ENCODE measurements around the gene CHCT1. TPM values are rescaled to one million over a fixed set of nuclear protein-coding genes. Genes with fewer than 3 reads are reported as not detected.

CHCT1 gene
- total RNA-seq, 2 donors from 2014 or later, result not detected

DNA sequence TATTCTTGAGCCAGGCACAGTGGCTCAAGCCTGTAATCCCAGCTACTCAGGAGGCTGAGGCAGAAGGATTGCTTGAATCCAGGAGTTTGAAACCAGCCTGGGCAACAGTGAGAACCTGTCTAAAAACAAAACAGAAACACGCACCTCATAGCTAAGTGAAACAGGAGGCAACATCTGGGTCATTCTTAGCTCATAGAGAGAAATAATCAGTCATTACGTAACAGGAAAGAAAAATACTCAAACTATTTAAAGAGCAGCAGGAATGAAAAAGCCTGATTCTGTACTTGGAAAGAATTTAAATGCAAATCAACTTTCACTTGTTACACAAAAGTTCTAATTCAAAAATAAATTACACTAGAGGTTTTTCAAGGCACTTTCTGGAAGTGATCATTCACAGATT lies 17.2 kb downstream of the CHCT1 start:
- H3K9me3 ChIP-seq, result no peaks in the 10 kb centered on the region
- no peak for DNase-seq (ENCODE audit: low spot score)
- H3K4me3 ChIP-seq, result no peak overlapping the region
- no peak overlapping the region for H3K27ac ChIP-seq
- H3K36me3 ChIP-seq, result no peaks in the 10 kb centered on the region
- H3K4me1 ChIP-seq (ENCODE audit: control insufficient read depth in 1 of 2, low read depth in 2 of 2), result peaks cover 4 to 16% of the 10 kb centered on the region in 2 donors
- TF ChIP-seq, protein P1, sequence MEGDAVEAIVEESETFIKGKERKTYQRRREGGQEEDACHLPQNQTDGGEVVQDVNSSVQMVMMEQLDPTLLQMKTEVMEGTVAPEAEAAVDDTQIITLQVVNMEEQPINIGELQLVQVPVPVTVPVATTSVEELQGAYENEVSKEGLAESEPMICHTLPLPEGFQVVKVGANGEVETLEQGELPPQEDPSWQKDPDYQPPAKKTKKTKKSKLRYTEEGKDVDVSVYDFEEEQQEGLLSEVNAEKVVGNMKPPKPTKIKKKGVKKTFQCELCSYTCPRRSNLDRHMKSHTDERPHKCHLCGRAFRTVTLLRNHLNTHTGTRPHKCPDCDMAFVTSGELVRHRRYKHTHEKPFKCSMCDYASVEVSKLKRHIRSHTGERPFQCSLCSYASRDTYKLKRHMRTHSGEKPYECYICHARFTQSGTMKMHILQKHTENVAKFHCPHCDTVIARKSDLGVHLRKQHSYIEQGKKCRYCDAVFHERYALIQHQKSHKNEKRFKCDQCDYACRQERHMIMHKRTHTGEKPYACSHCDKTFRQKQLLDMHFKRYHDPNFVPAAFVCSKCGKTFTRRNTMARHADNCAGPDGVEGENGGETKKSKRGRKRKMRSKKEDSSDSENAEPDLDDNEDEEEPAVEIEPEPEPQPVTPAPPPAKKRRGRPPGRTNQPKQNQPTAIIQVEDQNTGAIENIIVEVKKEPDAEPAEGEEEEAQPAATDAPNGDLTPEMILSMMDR (IDR thresholded peaks at IDR 0.05), result no peak
- H3K27me3 ChIP-seq (replicated peaks; ENCODE audit: insufficient read depth), result no peaks in the 10 kb centered on the region
- no peak for ATAC-seq (ENCODE audit: insufficient number of reproducible peaks, low FRiP score, low read depth)

DNA sequence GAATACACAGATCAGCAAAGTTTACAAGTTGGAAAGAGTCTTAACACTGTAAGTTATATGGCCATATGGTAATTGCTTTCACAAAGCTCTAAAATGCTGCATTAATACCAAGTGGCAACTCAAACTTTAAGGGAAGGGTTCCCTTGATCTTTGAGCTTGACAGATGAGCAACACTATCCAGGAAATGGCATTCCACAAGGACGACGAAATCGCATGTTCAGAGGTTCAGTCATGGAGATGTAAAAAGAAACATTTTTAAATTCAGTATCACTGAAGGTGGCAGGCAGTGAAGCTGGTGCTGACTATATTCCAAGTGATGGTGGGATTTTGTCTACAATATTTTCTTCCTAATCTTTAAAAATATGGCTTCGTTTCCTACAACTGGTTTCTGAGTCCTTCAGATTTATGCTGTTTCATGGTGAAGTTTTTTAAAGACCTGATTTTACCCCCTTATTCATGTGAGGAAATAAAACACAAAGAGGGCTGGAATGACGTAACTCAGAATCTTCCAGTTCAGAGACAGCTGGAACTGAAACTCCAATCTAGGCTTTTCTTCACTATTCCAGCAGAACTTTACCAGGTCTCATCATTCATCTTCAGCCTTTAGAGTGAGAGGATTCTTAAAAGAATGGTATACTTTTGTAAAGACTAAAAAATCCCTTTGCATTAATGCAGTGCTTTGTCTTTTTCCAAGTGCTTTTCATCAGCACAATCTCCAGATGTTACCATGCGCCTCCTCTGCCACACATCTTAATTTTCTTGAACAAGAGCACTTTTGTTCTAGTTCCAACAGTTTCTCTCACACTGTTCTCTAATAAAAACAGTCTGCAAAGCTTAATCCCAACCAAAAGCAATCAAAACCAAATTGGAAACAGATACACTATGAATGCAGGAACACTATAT lies 20.2 kb downstream of the CHCT1 start:
- Histone ChIP-seq H3K27me3 (replicated peaks; ENCODE audit: insufficient read depth) (no peaks in the 10 kb centered on the region), H3K27ac (no peak overlapping the region), H3K4me3 (no peak overlapping the region), H3K36me3 (peaks cover 5% of the 10 kb centered on the region), H3K4me1 (ENCODE audit: control insufficient read depth in 1 of 2, low read depth in 2 of 2) (peaks cover 4 to 17% of the 10 kb centered on the region in 2 donors), H3K9me3 (no peaks in the 10 kb centered on the region)
- TF ChIP-seq, protein P1 (IDR thresholded peaks at IDR 0.05), result no peak
- ATAC-seq (ENCODE audit: insufficient number of reproducible peaks, low FRiP score, low read depth) (no peak), DNase-seq (ENCODE audit: low spot score) (no peak)

GRCh38 chr17:60443713-60444112 lies 21.4 kb downstream of the CHCT1 start:
- TF ChIP-seq, protein P1 (IDR thresholded peaks at IDR 0.05), result no peak
- no peak for DNase-seq (ENCODE audit: low spot score)
- no peak overlapping the region for H3K27ac ChIP-seq

DNA sequence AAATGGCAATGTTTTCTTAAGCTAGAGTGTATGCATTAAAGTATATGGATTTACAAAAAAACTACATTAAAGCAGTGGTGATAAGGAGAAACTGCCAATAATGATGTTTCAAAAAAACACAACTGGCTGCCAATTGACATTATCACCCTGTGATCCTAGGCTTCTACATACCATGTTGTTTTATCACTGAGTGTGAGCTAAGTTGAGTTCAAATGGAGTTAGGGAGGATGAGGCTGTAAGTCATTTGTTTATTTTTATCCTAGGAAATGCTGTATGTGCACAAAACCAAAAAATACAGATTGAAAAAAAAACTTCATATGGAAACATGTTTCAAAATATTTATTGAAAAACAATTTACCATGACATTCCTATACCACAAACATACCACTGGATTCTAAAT lies 22.9 kb downstream of the CHCT1 start:
- Histone ChIP-seq H3K4me3 (no peak overlapping the region), H3K9me3 (no peaks in the 10 kb centered on the region), H3K36me3 (peaks cover 12% of the 10 kb centered on the region), H3K27me3 (replicated peaks; ENCODE audit: insufficient read depth) (no peaks in the 10 kb centered on the region), H3K27ac (no peak overlapping the region), H3K4me1 (ENCODE audit: control insufficient read depth in 1 of 2, low read depth in 2 of 2) (peaks cover 4 to 10% of the 10 kb centered on the region in 2 donors)
- ATAC-seq (ENCODE audit: insufficient number of reproducible peaks, low FRiP score, low read depth), result no peak
- TF ChIP-seq, protein P1 (IDR thresholded peaks at IDR 0.05), result no peak
- no peak for DNase-seq (ENCODE audit: low spot score)

More at GRCh38 chr17:60443713-60444112, 21.4 kb downstream of the CHCT1 start:
- Histone ChIP-seq H3K36me3 (peaks cover 7% of the 10 kb centered on the region), H3K27me3 (replicated peaks; ENCODE audit: insufficient read depth) (no peaks in the 10 kb centered on the region), H3K9me3 (no peaks in the 10 kb centered on the region), H3K4me3 (no peak overlapping the region), H3K4me1 (ENCODE audit: control insufficient read depth in 1 of 2, low read depth in 2 of 2) (peaks cover 4 to 17% of the 10 kb centered on the region in 2 donors)
- no peak for ATAC-seq (ENCODE audit: insufficient number of reproducible peaks, low FRiP score, low read depth)

DNA sequence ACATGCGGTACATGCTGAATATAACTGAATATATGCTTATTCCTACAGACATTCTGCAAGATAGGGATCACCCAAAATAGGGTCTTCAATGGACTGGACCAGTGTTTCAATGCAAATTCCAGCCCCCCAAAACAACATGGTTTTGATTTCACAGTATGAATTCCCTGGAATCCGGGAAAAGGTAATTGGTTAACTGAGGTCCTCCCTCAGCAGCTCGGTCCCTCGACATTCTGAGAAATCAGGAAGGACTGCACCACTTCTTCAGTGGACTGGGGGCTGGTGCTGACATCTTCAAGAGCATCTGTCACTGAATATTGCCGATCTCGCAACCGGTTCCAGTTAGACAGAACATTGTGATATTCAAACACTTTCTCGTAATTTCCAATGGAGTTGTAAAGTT lies 25.1 kb downstream of the CHCT1 start:
- H3K4me3 ChIP-seq, result no peak overlapping the region
- no peak overlapping the region for H3K27ac ChIP-seq
- DNase-seq (ENCODE audit: low spot score) (no peak), ATAC-seq (ENCODE audit: insufficient number of reproducible peaks, low FRiP score, low read depth) (no peak)
- peaks cover 4 to 10% of the 10 kb centered on the region in 2 donors for H3K4me1 ChIP-seq (ENCODE audit: control insufficient read depth in 1 of 2, low read depth in 2 of 2)
- TF ChIP-seq, protein P1 (IDR thresholded peaks at IDR 0.05), result no peak
- peaks cover 18% of the 10 kb centered on the region for H3K36me3 ChIP-seq
- H3K9me3 ChIP-seq, result no peaks in the 10 kb centered on the region
- H3K27me3 ChIP-seq (replicated peaks; ENCODE audit: insufficient read depth), result no peaks in the 10 kb centered on the region
